Measurements from ENCODE around the gene TRIOBP. TPM values are rescaled to one million over a fixed set of nuclear protein-coding genes. Genes with fewer than 3 reads are reported as not detected.
A peak's percentile ranks its signal among the peaks of the same experiment; 100 is the strongest.

The TRIOBP gene
- total RNA-seq, 2 donors from 2014 or later = 74.7 to 82.2 TPM

GRCh38 chr22:37681001-37681424 is 15.8 kb upstream of the TRIOBP start:
- WGBS, 2 experiments (ENCODE audit: insufficient coverage in 1 of 2, insufficient read length in 1 of 2) = 91 to 100% methylated on average over 1 to 2 of the region's 2 CpGs
- Histone ChIP-seq H3K9ac (ENCODE audit: extremely low read depth, low read length, poor library complexity, severe bottlenecking) (no peak overlapping the region), H3K4me1 (ENCODE audit: control insufficient read depth, insufficient read depth, low read length) (peaks cover 4% of the 10 kb centered on the region), H3K9me3 (ENCODE audit: control insufficient read depth, low read length) (no peaks in the 10 kb centered on the region), H3K27me3 (ENCODE audit: control insufficient read depth, insufficient read depth, low read length, poor library complexity, severe bottlenecking) (no peaks in the 10 kb centered on the region), H3K27ac (ENCODE audit: low read depth, low read length) (no peak overlapping the region), H3K4me3 (ENCODE audit: low read length) (no peak overlapping the region), H3K36me3 (ENCODE audit: control insufficient read depth, insufficient read depth, low read length) (no peaks in the 10 kb centered on the region)
- H3K9me3 Mint-ChIP-seq = no peaks in the 10 kb centered on the region
- TF ChIP-seq CTCF (conservative IDR thresholded peaks at IDR 0.05) = no peak
- DNase-seq = no peak
- no peaks in the 10 kb centered on the region for H3K27me3 Mint-ChIP-seq (ENCODE audit: insufficient read depth)
- H3K36me3 Mint-ChIP-seq (ENCODE audit: low read depth) = no peaks in the 10 kb centered on the region
- peaks cover 6% of the 10 kb centered on the region for H3K4me1 Mint-ChIP-seq
- no peak overlapping the region for H3K4me3 Mint-ChIP-seq
- no peak overlapping the region for H3K27ac Mint-ChIP-seq

DNA sequence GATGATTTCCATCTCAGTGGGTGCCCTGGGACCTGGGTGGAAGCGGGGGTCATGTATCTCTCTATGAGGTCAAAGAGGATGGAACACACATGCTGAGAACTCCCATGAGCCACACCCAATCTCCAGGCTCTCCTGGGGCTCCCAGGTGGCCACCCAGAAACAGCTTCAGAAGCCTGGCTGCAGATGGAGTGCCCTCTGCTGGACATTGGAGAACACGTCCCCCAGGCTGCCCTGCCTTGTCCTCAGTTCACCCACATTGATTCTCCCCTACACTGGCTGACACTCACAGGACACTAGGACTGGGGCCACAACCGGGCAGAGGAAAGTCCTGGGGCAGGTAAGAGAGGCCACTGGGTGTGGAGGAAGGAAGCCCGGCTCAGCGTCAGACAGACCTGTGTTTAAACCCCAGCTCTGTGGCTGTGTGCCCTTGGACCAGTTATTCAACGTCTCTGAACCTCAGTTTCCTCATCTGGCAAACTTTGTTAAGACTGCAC is 15.2 kb upstream of the TRIOBP start:
- H3K27ac ChIP-seq (ENCODE audit: low read depth, low read length) = no peak overlapping the region
- DNase-seq = peak; percentile 92
- no peaks in the 10 kb centered on the region for H3K9me3 ChIP-seq (ENCODE audit: control insufficient read depth, low read length)
- no peaks in the 10 kb centered on the region for H3K27me3 ChIP-seq (ENCODE audit: control insufficient read depth, insufficient read depth, low read length, poor library complexity, severe bottlenecking)
- no peaks in the 10 kb centered on the region for H3K36me3 Mint-ChIP-seq (ENCODE audit: low read depth)
- no peaks in the 10 kb centered on the region for H3K4me1 ChIP-seq (ENCODE audit: control insufficient read depth, insufficient read depth, low read length)
- H3K4me3 ChIP-seq (ENCODE audit: low read length) = no peak overlapping the region
- TF ChIP-seq CTCF (conservative IDR thresholded peaks at IDR 0.05) = peak; percentile 92
- no peak overlapping the region for H3K27ac Mint-ChIP-seq
- no peak overlapping the region for H3K4me3 Mint-ChIP-seq
- H3K4me1 Mint-ChIP-seq = peaks cover 5% of the 10 kb centered on the region
- no peak overlapping the region for H3K9ac ChIP-seq (ENCODE audit: extremely low read depth, low read length, poor library complexity, severe bottlenecking)
- no peaks in the 10 kb centered on the region for H3K27me3 Mint-ChIP-seq (ENCODE audit: insufficient read depth)
- H3K9me3 Mint-ChIP-seq = no peaks in the 10 kb centered on the region
- WGBS, 2 experiments (ENCODE audit: insufficient coverage in 1 of 2, insufficient read length in 1 of 2) = 38 to 47% methylated on average over 5 to 6 of the region's 6 CpGs
- H3K36me3 ChIP-seq (ENCODE audit: control insufficient read depth, insufficient read depth, low read length) = no peaks in the 10 kb centered on the region

DNA sequence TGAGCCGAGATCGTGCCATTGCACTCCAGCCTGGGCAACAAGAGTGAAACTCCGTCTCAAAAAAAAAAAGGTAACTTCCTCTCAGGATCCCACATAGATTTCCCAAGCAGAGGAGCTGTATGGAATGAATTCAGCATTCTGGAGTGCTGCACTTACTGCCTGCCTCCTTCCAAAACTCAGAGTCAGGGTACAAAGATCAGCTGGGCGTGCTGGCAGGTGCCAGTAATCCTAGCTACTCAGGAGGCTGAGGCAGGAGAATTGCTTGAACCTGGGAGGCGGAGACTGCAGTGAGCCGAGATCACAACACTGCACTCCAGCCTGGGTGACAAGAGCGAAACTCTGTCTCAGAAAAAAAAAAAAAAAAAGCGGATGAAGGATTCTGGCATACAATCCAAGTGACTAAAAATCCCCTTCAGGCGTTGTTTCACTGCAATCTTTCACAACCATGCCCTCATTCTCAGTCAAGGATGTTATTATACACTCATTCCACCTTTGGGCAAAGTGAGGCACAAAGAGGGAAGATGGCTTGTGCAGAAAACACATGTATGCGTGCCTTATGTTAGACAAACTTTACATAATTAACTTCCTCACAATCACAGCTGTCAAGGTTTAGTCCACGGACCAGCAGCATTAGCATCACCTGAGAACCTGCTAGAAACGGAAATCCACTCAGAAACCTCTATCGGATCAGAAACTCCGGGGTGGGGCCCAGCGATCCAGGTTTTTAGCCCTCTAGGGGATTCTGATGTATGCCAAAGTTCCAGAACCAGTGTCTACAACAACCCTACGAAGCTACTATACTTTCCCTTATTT is 11.8 kb upstream of the TRIOBP start:
- no peak for TF ChIP-seq CTCF (conservative IDR thresholded peaks at IDR 0.05)
- H3K9me3 ChIP-seq (ENCODE audit: control insufficient read depth, low read length) = no peaks in the 10 kb centered on the region

More for the DNA sequence above, 11.8 kb upstream of the TRIOBP start:
- no peak overlapping the region for H3K27ac Mint-ChIP-seq
- Histone ChIP-seq H3K4me3 (ENCODE audit: low read length) (no peak overlapping the region), H3K27ac (ENCODE audit: low read depth, low read length) (no peak overlapping the region), H3K36me3 (ENCODE audit: control insufficient read depth, insufficient read depth, low read length) (peaks cover 10% of the 10 kb centered on the region), H3K9ac (ENCODE audit: extremely low read depth, low read length, poor library complexity, severe bottlenecking) (no peak overlapping the region), H3K4me1 (ENCODE audit: control insufficient read depth, insufficient read depth, low read length) (no peaks in the 10 kb centered on the region), H3K27me3 (ENCODE audit: control insufficient read depth, insufficient read depth, low read length, poor library complexity, severe bottlenecking) (no peaks in the 10 kb centered on the region)
- no peaks in the 10 kb centered on the region for H3K9me3 Mint-ChIP-seq
- WGBS, 2 experiments (ENCODE audit: insufficient coverage in 1 of 2, insufficient read length in 1 of 2) = 89 to 90% methylated on average over 13 to 16 of the region's 16 CpGs
- H3K27me3 Mint-ChIP-seq (ENCODE audit: insufficient read depth) = no peaks in the 10 kb centered on the region
- DNase-seq = no peak
- no peak overlapping the region for H3K4me3 Mint-ChIP-seq
- H3K36me3 Mint-ChIP-seq (ENCODE audit: low read depth) = peaks cover 10% of the 10 kb centered on the region
- peaks cover 5% of the 10 kb centered on the region for H3K4me1 Mint-ChIP-seq

Measured in endodermal cell (in vitro differentiated cells).